Ammon's horn (tissue), 1 donor: ENCODE results near the gene TFAM.

Source experiments
- DNase-seq: peaks from one replicate; pipeline ENCODE4 v3.0.0-alpha.2; 2016; ENCODE audit warnings: low spot score

Gene TFAM

GRCh38 chr10:58433571-58433970 is 48.4 kb downstream of the TFAM start:
- no peak for DNase-seq

- no peak for DNase-seq
These were observed 50.2 kb downstream of the TFAM start for GRCh38 chr10:58435297-58435985.

GRCh38 chr10:58436071-58436470 is 50.9 kb downstream of the TFAM start:
- no peak for DNase-seq

GRCh38 chr10:58438340-58438871 is 53.2 kb downstream of the TFAM start:
- DNase-seq, result no peak

- no peak for DNase-seq
These were observed 53.8 kb downstream of the TFAM start for GRCh38 chr10:58438986-58439385.

- DNase-seq, result no peak
These were observed 54.6 kb downstream of the TFAM start for GRCh38 chr10:58439632-58440364.

GRCh38 chr10:58440484-58440883 is 55.3 kb downstream of the TFAM start:
- no peak for DNase-seq

- DNase-seq, result no peak
These were observed 59.1 kb downstream of the TFAM start for GRCh38 chr10:58444321-58444720.

- no peak for DNase-seq
These were observed 59.7 kb downstream of the TFAM start for GRCh38 chr10:58444876-58445275.

- no peak for DNase-seq
These were observed 63.1 kb downstream of the TFAM start for GRCh38 chr10:58448121-58448935.
